Neutrophil (primary cell): ENCODE data around the gene ANKRD26.

Experiments
- H3K27ac ChIP-seq: fragments of 200-600 bp; sonication (generic); 2 replicates; pipeline ENCODE4 v1.5.1; 2016; ENCODE audit warnings: mild to moderate bottlenecking, moderate library complexity
- H3K27me3 ChIP-seq: fragments of 200-600 bp; sonication (generic); 2 replicates; pipeline ENCODE4 v1.6.0; 2016; ENCODE audit warnings: mild to moderate bottlenecking
- H3K36me3 ChIP-seq: fragments of 200-600 bp; sonication (generic); 2 replicates; pipeline ENCODE4 v1.5.1; 2017
- H3K4me1 ChIP-seq, 2 experiments: fragments of 200-600 bp in 1 of 2; sonication (generic) in 1 of 2; 1 replicate in 1 of 2; 2 replicates in 1 of 2; pipeline versions ENCODE4 v1.5.1 to v1.6.1; 2013 to 2016; ENCODE audit warnings: low read depth in 1 of 2, low read length in 1 of 2, mild to moderate bottlenecking in 1 of 2, moderate library complexity in 1 of 2; ENCODE audit not compliant: control insufficient read depth in 1 of 2, insufficient read depth in 1 of 2
- H3K4me3 ChIP-seq, 2 experiments: fragments of 200-600 bp in 1 of 2; sonication (generic) in 1 of 2; 1 replicate in 1 of 2; 2 replicates in 1 of 2; pipeline ENCODE4 v1.5.1; 2013 to 2016; ENCODE audit warnings: low read depth in 1 of 2, low read length in 1 of 2, mild to moderate bottlenecking in 1 of 2, moderate library complexity in 1 of 2
- H3K9me3 ChIP-seq: fragments of 200-600 bp; sonication (generic); 2 replicates; pipeline ENCODE4 v1.5.1; 2016
- CTCF ChIP-seq: fragments of 200-600 bp; sonication (generic); IDR thresholded peaks from 2 replicates; pipeline ENCODE4 v1.5.1; 2016; ENCODE audit warnings: antibody characterized with exemption

Gene ANKRD26

GRCh38 chr10:26962835-26963234 lies 137.5 kb downstream of the ANKRD26 start:
- Histone ChIP-seq H3K9me3 (no peaks in the 10 kb centered on the region), H3K27ac (no peak overlapping the region), H3K4me1 (no peaks in the 10 kb centered on the region), H3K27me3 (no peaks in the 10 kb centered on the region), H3K36me3 (no peaks in the 10 kb centered on the region), H3K4me3 (no peak overlapping the region)
- TF ChIP-seq CTCF: no peak

- H3K9me3 ChIP-seq: no peaks in the 10 kb centered on the region
- no peak overlapping the region for H3K4me3 ChIP-seq
- no peak overlapping the region for H3K27ac ChIP-seq
- H3K36me3 ChIP-seq: no peaks in the 10 kb centered on the region
- H3K4me1 ChIP-seq: no peaks in the 10 kb centered on the region
- no peak for TF ChIP-seq CTCF
- no peaks in the 10 kb centered on the region for H3K27me3 ChIP-seq
Measured at GRCh38 chr10:26960308-26960707, 140.0 kb downstream of the ANKRD26 start.

GRCh38 chr10:26959841-26960240 lies 140.5 kb downstream of the ANKRD26 start:
- TF ChIP-seq CTCF: no peak
- Histone ChIP-seq H3K27ac (no peak overlapping the region), H3K9me3 (no peaks in the 10 kb centered on the region), H3K36me3 (no peaks in the 10 kb centered on the region), H3K4me3 (no peak overlapping the region), H3K4me1 (no peaks in the 10 kb centered on the region), H3K27me3 (no peaks in the 10 kb centered on the region)
